Activated B cell treated with CpG ODN at 0.5 μM for 24 hours (primary cell): ENCODE data around the gene COL4A1. TPM values are rescaled to one million over a fixed set of nuclear protein-coding genes. Genes with fewer than 3 reads are reported as not detected.

Experiments
- ATAC-seq: fragments of 200-7000 bp; cut with Tn5 transposase; one replicate; pipeline ENCODE4 v1.10.0; 2021; ENCODE audit warnings: low read depth, mild to moderate bottlenecking, moderate library complexity
- CTCF ChIA-PET: fragments of 350-600 bp; sonication (Branson Sonifier 250); formaldehyde crosslinking; loops from one replicate; lab custom pipeline; 2021; ENCODE audit warnings: antibody characterized with exemption; lab: Charles Lee
- POLR2A ChIA-PET: fragments of 350-600 bp; sonication (Branson Sonifier 250); formaldehyde crosslinking; loops from one replicate; lab custom pipeline; 2021; ENCODE audit warnings: antibody characterized with exemption; lab: Charles Lee
- DNase-seq: peaks from one replicate; pipeline ENCODE4 v3.0.0; 2022
- H3K27ac Mint-ChIP-seq: one replicate; pipeline ENCODE4 v1.8.0; 2020; ENCODE audit warnings: mixed read lengths
- H3K27me3 Mint-ChIP-seq: one replicate; pipeline ENCODE4 v1.8.0; 2021; ENCODE audit warnings: mixed read lengths
- H3K36me3 Mint-ChIP-seq: one replicate; pipeline ENCODE4 v1.8.0; 2021; ENCODE audit warnings: low read depth, mixed read lengths
- H3K4me1 Mint-ChIP-seq: one replicate; pipeline ENCODE4 v1.8.0; 2021; ENCODE audit warnings: mixed read lengths
- H3K4me3 Mint-ChIP-seq: one replicate; pipeline ENCODE4 v1.8.0; 2020; ENCODE audit warnings: mild to moderate bottlenecking, mixed read lengths
- H3K9me3 Mint-ChIP-seq: one replicate; pipeline ENCODE4 v1.8.0; 2020; ENCODE audit warnings: mixed read lengths
- intact Hi-C: fragments of 100-400 bp; cut with micrococcal nuclease; formaldehyde crosslinking; loops from one replicate; pipeline ENCODE4 v1.15.1; 2024
- total RNA-seq: library from RNA; stranded (reverse); gene quantifications from 2 replicates; pipeline ENCODE4 v1.2.3, GENCODE V29; 2022
- TF ChIP-seq, protein P1 (sequence below): fragments of 200-600 bp; IDR thresholded peaks from one replicate; pipeline ENCODE4 v1.8.0; 2022; ENCODE audit warnings: antibody characterized with exemption, mild to moderate bottlenecking

The COL4A1 gene
- total RNA-seq, 1 donor from 2014 or later, result not detected

DNA sequence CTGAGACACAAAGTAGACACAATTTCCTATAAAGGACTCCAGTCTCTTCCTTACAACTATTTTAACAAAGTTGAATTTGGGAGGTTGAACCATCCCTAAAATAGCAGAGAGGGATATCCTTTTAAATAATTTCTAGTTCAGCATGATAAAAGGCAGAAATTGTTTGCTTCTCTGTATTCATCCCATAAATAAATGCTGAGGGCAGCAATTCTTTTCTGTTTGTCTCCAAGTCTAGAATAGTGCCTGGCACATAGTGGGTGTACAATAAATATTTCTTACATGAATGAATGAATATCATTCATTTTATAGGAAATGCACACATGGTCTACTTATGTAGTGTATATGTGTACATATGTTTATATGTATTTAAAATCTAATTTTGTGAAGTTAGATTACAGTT, 12.3 kb downstream of the COL4A1 start:
- Mint-ChIP-seq H3K4me3 (no peak overlapping the region), H3K4me1 (no peaks in the 10 kb centered on the region), H3K9me3 (no peaks in the 10 kb centered on the region), H3K27me3 (peaks cover 28% of the 10 kb centered on the region), H3K27ac (no peak overlapping the region), H3K36me3 (no peaks in the 10 kb centered on the region)
- intact Hi-C loops, result no loop called here
- TF ChIP-seq, protein P1, sequence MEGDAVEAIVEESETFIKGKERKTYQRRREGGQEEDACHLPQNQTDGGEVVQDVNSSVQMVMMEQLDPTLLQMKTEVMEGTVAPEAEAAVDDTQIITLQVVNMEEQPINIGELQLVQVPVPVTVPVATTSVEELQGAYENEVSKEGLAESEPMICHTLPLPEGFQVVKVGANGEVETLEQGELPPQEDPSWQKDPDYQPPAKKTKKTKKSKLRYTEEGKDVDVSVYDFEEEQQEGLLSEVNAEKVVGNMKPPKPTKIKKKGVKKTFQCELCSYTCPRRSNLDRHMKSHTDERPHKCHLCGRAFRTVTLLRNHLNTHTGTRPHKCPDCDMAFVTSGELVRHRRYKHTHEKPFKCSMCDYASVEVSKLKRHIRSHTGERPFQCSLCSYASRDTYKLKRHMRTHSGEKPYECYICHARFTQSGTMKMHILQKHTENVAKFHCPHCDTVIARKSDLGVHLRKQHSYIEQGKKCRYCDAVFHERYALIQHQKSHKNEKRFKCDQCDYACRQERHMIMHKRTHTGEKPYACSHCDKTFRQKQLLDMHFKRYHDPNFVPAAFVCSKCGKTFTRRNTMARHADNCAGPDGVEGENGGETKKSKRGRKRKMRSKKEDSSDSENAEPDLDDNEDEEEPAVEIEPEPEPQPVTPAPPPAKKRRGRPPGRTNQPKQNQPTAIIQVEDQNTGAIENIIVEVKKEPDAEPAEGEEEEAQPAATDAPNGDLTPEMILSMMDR, result no peak
- DNase-seq (no peak), ATAC-seq (no peak)
- ChIA-PET CTCF (no interaction called here), POLR2A (no interaction called here)

DNA sequence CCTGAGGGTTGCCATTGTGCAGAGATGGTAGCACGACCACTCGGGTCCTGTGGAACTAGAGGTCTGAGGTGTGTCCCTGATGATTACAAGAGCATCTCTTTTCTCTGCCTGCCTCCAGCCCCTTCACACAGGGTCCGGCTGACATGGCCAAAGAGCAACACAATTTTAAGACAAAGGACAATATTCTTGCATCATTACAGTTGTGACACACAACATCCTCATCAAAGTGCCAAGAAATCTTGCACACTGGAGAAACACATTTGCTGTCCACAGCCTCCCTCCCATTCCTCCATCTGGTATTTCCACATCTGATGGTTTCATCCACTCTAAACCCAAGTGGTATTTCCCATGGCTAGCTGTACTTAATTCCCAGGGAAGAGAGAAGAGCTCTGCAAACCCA, 12.8 kb downstream of the COL4A1 start:
- Mint-ChIP-seq H3K36me3 (no peaks in the 10 kb centered on the region), H3K27me3 (peaks cover 25% of the 10 kb centered on the region), H3K27ac (no peak overlapping the region), H3K4me1 (no peaks in the 10 kb centered on the region), H3K9me3 (no peaks in the 10 kb centered on the region), H3K4me3 (no peak overlapping the region)
- TF ChIP-seq, protein P1, result no peak
- intact Hi-C loops, result no loop called here
- DNase-seq (no peak), ATAC-seq (no peak)
- POLR2A ChIA-PET, result no interaction called here
- CTCF ChIA-PET, result no interaction called here

DNA sequence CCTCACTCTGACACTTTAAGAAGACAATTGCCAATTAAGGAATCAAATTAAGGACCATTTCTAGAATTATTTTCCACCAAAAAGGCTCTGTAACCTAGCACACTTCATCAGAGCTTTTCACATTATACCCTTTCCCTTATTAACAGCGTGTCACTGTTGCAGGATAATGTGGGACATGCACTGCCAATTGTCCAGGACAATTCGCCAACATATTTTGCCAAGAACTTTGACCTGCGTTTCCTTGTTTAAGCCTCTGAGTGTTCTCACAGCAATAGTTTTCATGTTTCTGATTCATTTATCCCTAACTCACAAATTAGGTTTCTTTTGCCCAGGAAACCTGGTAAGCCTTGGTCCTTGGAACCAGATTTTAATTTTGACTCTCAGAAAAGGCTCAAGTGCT, 13.3 kb downstream of the COL4A1 start:
- peaks cover 22% of the 10 kb centered on the region for H3K27me3 Mint-ChIP-seq
- H3K4me1 Mint-ChIP-seq, result no peaks in the 10 kb centered on the region
- intact Hi-C loops, result no loop called here
- ATAC-seq (no peak), DNase-seq (no peak)
- ChIA-PET POLR2A (no interaction called here), CTCF (no interaction called here)
- H3K36me3 Mint-ChIP-seq, result no peaks in the 10 kb centered on the region
- no peaks in the 10 kb centered on the region for H3K9me3 Mint-ChIP-seq
- H3K4me3 Mint-ChIP-seq, result no peak overlapping the region
- TF ChIP-seq, protein P1, result no peak
- H3K27ac Mint-ChIP-seq, result no peak overlapping the region

DNA sequence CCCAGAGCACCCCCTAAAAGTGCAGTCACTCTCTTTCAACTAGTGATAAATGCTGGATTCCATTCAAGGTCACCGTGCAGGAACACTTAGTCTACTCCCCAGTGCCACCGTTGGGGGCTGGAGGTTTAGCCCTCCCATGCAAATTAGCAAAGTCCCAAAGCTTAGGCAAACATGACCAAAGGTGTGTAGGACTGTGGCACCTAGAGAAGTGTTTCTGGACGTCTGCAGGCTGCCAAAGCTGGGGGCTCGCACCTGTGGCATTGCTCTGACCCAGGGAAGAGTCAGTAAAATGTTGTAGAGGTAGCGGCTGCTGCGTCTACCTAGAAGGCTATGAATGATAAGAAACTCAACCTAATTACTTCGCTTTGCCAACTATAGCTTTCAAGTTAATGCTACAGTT, 13.9 kb downstream of the COL4A1 start:
- ChIA-PET POLR2A (no interaction called here), CTCF (no interaction called here)
- peaks cover 18% of the 10 kb centered on the region for H3K27me3 Mint-ChIP-seq
- H3K4me1 Mint-ChIP-seq, result no peaks in the 10 kb centered on the region
- no peak overlapping the region for H3K27ac Mint-ChIP-seq
- H3K4me3 Mint-ChIP-seq, result no peak overlapping the region
- no peaks in the 10 kb centered on the region for H3K36me3 Mint-ChIP-seq
- TF ChIP-seq, protein P1, result no peak
- intact Hi-C loops, result no loop called here
- ATAC-seq (no peak), DNase-seq (no peak)
- H3K9me3 Mint-ChIP-seq, result no peaks in the 10 kb centered on the region

DNA sequence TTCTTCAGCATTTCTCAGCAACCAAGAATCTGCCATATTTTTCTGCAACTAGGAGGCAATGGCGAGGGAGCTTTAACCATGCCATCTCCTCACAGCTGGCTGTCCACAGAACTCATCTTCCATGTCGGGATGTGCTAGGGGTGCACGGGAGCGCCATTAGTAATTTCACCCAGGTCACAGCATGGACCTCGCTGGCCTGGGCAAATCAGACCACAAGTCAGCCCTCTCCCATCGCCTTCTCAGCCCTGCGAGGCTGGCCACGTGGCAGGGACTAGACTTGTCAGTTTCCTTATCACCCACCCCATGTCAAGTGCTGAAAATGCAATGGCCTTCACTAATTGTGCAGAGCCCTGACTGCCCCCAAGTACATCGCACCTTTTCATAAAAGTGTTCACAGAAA, 15.7 kb downstream of the COL4A1 start:
- no peak for ATAC-seq
- CTCF ChIA-PET, result no interaction called here
- no peak for DNase-seq
- Mint-ChIP-seq H3K27ac (no peak overlapping the region), H3K4me3 (no peak overlapping the region), H3K9me3 (no peaks in the 10 kb centered on the region), H3K27me3 (peaks cover 12% of the 10 kb centered on the region), H3K36me3 (no peaks in the 10 kb centered on the region), H3K4me1 (no peaks in the 10 kb centered on the region)
- POLR2A ChIA-PET, result no interaction called here
- intact Hi-C loops, result no loop called here
- TF ChIP-seq, protein P1, result no peak
